Suprapubic skin (tissue), 3 donors: Measurements from ENCODE around the gene ARHGEF33.

Experiments
- CTCF ChIP-seq, 2 donors: fragments of 200-600 bp in 1 of 2; fragments of 450-650 bp in 1 of 2; sonication (generic) in 1 of 2; IDR thresholded peaks; one replicate each; pipeline ENCODE4 v1.5.1; 2016 to 2019; ENCODE audit warnings: antibody characterized with exemption in 2 of 2, mild to moderate bottlenecking in 1 of 2, moderate library complexity in 1 of 2
- POLR2AphosphoS5 ChIP-seq, 3 donors: sonication (generic); formaldehyde crosslinking; IDR thresholded peaks; one replicate each; pipeline ENCODE4 v1.6.1; 2017; ENCODE audit warnings: antibody characterized with exemption in 3 of 3

DNA sequence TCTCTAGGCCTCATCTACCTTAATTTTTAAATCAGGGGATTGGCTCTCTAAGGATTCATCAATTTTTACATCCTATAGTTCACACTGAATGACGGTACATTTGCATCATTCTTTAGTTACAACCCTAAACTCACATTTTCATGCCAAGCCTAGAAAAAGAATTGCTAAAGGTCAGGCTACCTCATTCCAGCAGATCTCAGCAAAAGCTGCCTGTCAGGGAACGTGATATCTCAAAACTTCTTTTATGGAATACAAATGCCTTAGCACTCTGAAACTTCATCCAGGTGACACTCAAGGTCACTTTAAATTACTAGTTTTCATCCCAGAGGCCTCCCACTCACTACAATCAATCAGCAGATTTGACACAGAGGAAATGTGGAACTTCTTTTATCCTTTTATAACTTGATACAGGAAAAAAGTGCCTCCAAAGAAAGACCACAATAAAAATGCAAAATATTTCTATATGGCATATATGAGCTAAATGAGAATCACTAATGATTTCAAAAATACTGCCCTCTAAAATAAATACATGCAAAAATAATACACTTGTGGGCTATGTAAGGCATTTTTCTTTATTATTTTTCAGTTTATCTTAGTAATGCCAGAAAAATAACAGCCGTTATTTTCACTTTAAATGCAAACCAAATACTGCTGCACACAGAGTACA lies 91.5 kb downstream of the ARHGEF33 start:
- TF ChIP-seq CTCF (IDR thresholded peaks at IDR 0.05) (no peak), POLR2AphosphoS5 (IDR thresholded peaks at IDR 0.05) (no peak)
